ACHN (cell line): ENCODE results near the gene SCN8A.
"Not testable (repeated sequence)": the region's sequence is repeated elsewhere in the genome, so short reads cannot be mapped to it uniquely, and the experiment has no call there.

Source experiments
- DNase-seq: peaks from one replicate; pipeline ENCODE4 v3.0.0-alpha.2; 2015
- in situ Hi-C: cut with HindIII; loops from 2 replicates; pipeline ENCODE4 v1.10.0; 2017; ENCODE audit warnings: low sequenced_read_pairs, low pct_ligation_motif_present, low pct_unique_long_range_greater_than_20kb

The SCN8A gene

DNA sequence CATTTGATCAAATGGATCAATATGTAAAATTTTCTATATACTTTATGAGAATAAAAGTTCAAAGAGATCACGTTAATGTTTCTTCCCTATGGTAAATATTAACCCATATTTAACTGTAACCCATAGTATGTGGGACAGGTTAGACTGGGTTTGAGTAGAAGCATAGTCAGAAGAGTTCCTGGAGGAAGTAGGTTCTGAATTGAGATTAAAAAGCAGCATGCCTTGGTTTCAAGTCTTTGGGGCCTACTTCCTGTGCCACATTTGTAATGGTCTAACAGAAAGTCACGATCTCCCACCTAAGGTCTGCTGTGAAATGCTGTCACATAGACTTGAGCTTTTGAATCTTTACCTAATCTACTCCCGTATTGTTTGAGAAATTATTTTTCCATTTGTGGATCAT, 193.7 kb downstream of the SCN8A start:
- in situ Hi-C loops = no loop called here
- DNase-seq = no peak

DNA sequence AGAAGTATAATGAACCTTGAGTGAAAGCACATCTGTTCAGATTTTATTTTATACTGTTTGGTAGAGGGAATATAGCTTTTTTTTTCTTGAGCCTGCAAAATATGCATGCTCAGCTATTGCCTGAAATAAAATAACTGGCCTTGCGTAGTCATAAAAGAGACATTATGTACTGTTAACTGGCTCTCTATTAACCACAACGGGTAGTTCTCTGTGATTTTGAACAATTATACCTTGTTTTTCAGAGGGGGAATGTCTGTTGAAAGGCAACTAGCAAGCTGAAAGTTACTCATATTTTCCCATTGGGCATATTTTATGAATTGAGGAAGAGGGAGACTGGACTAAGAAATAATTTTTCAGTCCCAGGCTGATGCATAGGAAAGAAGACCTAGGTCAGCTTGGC, 194.9 kb downstream of the SCN8A start:
- in situ Hi-C loops = no loop called here
- no peak for DNase-seq

DNA sequence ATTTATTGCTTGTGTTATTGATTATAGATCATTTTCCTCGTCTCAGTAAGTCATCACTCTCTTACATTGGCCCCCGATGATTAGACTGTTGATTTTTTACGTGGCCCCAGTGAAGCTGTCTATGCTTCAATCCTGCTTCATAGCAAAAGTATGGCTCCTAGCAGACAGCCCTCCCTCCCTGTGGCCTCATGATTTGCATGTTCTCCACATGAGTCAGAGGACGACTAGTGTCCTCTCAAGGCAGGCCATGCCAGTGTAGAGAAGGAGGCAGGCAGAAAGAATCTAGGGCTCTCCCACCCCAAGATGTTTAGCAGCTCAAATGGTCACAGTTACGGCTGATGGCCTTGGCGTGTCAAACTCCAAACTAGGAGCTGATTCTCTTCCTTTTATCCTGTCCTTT, 197.8 kb downstream of the SCN8A start:
- DNase-seq = peak; percentile 68
- in situ Hi-C loops = no loop called here

DNA sequence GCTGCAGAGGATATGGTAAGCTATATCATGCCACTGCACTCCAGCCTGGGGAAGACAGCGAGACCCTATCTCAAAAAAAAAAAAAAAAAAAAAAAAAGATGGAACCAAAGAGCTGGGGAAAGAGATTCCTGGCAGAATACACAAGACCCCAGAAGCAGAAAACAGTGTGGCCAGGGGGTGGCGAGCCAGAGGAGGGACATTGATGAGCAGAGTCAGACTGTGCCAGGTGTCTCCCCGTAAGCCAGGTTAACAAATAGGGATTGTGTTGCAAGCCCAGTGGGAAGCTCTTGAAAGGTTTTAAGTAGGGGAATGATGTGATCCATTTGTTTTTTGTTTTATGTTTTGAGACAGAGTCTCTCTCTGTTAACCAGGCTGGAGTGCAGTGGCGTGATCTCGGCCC, 201.4 kb downstream of the SCN8A start:
- no peak for DNase-seq
- in situ Hi-C loops = no loop called here

DNA sequence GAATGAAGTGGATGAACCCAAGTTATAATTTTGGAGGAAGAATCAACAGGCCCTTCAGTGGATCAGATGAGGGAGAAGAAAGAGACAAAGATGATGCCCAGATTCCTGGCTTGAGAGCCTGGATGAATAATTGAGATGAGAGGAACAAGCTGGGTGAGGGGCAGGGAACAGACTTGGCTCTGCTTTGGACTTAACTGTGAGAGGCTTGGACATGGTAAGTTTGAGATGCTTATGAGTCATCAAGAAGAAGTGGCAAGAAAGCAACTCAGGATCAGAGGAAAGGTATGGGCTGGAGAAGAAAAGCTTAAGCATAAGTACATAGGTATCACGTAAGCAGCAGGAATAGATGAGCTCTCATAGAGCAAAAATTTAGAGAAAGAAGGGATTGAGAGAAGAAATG, 202.2 kb downstream of the SCN8A start:
- no peak for DNase-seq
- in situ Hi-C loops = no loop called here

DNA sequence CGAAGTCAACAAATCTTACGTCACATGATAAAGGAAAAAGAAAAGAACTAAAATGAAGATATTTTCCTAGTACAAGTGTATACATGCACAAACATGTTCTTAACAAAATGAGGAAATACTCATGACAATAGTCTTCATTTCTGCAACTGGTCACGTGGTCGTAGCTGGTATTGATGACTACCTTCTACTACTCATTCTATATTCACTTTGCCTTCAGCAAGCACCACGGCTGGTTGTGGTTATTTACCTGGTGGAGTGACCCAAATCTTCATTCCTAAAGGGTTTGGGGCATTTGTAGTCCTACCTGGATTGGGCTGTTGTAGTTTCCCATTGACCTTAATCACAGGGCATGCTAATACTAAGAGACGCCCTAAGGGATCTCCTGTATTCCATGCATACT, 206.3 kb downstream of the SCN8A start:
- no peak for DNase-seq
- in situ Hi-C loops = no loop called here

DNA sequence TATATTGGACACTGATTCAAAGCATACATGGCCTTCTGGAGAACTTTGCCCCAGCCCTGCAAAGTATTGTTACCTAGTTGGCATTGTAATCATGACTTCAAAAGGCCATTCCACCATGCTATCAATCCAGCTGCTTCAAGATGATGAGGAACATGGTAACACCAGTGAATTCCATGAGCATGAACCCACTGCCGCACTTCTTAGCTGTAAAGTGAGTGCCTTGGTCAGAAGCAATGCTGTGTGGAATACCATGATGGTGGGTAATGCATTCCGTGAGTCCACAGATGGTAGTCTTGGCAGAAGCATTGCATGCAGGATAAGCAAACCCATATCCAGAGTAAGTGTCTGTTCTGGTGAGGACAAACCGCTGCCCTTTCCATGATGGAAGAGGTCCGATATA, 207.0 kb downstream of the SCN8A start:
- DNase-seq, in situ Hi-C loops: not testable (repeated sequence)

DNA sequence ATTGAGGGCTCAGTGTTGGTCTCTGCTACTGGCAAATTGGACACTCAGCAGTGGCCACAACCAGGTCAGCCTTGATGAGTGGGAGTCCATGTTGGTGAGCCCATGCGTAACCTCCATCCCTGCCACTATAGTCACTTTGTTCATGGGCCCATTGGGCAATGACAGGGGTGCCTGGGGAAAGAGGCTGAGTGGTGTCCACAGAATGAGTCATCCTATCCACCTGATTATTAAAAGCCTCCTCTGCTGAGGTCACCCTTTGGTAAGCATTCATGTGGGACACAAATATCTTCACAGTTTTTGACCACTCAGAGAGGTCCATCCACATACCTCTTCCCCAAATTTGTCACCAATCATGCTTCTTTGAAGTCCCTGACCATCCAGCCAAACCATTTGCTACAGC, 207.5 kb downstream of the SCN8A start:
- DNase-seq = no peak
- in situ Hi-C loops = no loop called here

DNA sequence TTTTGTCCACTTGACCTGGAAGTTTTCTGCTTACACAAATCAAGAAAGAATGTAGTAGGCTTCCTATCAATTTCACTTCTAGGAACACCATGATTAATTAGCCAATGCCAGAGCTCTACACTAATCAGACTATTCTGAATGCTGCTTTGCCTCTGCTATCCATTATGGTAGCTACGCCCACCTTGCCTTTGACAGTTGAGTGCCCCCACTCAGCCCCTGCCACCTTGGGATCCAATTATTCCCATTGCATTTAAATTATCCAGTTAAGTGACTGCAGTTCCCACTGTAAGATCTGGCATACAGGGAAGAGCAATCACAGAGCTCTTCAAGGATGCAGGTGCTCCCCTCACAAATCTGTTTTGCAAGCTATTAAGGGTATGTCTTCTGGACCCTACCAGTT, 210.0 kb downstream of the SCN8A start:
- in situ Hi-C loops = no loop called here
- no peak for DNase-seq

DNA sequence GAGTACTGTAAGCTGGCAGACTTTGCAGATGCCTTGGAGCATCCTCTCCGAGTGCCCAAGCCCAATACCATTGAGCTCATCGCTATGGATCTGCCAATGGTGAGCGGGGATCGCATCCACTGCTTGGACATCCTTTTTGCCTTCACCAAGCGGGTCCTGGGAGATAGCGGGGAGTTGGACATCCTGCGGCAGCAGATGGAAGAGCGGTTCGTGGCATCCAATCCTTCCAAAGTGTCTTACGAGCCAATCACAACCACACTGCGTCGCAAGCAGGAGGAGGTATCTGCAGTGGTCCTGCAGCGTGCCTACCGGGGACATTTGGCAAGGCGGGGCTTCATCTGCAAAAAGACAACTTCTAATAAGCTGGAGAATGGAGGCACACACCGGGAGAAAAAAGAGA, 215.9 kb downstream of the SCN8A start:
- no peak for DNase-seq
- in situ Hi-C loops = no loop called here

DNA sequence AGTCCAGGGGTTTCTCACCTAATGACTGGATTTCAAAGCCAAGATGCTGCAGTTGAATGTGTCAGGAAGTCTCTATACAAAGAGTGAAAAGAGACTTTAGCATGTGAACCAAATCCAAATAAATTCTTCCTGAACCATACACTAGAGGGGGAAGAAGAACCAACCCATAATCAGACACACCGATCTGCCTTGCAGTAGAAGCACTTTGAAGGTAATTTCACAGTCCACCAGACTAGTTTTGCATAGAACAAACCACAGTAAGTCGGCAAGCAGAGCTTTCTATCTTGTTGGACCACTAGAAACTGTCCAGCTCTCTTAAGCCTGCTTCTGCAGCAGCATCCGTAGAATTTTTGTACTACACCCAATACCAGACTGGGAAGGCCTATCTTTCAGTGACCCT, 218.2 kb downstream of the SCN8A start:
- no peak for DNase-seq
- in situ Hi-C loops = no loop called here

DNA sequence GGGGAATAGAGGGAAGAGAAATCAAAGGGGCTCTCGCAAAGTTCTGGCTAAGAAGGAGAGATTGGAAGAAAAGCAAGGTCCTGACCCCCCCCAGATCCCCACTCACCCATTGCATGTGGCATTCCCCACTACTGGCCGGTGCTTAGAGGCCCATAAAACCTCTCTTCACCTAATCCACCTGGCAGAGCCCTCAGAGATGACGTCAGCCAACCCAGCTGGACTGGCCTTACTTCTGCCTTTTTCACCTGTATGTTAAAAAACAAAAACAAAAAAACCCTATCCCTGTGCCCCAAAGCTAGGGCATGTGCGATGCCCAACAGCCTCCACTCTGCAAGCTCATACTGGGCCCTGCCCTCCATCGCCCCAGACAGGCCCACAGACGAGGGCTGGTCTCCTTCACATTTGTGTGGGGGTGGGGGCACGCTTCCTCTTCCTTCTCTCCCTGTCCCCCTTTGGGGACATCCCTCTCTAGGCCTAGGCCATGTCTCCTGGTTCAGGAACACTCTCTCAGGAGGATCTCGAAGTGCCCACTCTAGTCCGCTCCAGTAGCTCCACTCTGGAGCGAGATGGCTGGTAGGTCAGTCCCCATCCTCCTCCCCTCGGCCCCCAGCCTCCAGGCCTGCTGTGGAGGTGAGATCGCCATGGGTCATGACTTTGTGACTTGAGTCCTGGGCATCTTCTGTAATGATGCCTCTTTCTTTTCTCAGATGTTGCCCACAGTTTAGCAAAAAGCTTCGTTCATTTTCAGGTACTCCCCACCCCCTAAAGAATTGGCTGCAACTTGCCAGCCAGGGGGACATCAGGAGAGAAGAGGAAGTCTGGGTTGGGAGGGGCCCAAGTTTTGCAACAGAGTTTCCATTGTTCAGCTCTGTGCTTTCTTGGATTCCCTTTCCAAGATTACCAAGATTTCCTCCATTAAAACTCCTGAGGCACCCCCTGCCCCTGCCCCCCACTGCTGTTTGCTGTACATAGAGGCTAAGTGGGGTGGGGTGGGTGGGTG, 220.5 kb downstream of the SCN8A start:
- no peak for DNase-seq
- in situ Hi-C loops = no loop called here

DNA sequence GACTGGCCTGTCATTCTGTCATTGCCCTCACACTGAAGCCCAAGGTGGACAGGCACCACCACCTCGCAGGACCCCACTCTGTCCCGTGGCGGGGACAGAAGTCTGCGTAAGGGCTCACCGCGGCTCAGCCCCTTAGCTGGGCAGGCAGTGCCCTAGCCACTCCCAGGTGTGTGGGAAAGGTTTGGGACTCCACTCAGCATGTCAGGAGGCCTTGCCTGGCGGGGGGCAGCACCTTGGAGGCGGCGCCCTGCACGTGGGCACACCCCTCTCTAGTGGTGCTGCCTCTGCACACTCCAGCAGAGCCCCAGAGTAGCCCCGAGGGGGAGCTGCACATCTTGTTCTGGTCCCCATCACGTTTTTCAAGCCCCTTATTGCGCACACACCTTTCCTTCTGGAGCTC, 221.8 kb downstream of the SCN8A start:
- DNase-seq = no peak
- in situ Hi-C loops = no loop called here

DNA sequence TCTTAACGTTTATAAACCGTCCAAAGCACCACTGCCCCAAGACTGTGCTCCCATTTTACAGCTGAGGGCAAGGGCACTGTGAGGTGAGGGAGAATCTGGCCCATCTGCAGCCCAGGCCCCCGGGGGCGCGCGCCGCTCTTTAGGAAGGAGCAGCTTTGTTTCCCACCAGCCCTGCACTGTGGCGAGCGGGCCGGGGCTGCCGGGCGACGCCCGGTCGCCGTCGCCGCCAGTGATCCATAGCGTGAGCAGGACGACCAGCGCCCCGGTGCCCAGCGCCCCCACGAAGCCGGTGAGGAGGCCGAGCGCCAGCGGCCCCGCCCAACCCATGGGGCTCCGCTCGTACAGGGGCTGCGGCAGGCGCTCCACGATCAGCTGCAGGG, 222.9 kb downstream of the SCN8A start:
- in situ Hi-C loops = no loop called here

DNA sequence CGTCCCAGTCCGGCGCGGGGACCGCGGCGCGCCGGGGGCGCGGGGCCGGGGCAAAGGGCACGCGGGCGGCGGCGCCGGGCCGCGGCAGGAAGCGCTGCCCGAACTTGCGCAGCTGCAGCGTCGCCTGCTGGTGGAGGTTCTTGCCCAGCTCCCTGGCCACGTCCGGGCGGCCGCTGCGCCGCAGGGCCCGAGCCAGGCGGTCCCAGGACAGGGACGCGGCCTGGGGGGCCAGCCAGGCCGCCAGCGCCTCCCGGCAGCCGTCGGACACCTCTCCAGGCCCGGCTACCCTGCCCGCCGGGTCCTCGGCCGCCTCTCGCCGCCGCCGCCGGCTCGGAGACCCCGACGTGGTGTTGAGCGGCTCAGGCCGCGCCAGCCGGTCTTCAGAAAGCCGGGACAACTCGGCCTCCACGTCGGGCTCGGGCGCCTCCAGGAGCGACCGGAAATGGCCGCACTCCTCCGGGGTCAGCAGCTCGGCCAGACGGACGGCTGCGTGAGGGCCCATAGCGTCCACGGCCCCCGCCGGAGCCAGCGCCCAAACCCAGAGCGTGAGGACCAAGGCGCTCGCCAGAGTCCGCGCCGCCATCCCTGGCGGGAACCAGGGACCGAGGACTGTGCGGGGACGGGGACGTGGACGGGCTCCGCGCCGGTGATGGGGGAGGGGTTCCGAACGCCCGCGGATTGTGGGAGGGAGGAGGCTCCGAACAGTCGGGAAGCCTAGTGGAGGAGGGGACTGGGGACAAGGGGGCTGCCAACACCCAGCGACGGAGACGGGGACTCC, 223.5 kb downstream of the SCN8A start:
- peak; percentile 85 for DNase-seq
- in situ Hi-C loops = no loop called here

More for the DNA sequence above, 222.9 kb downstream of the SCN8A start:
- no peak for DNase-seq

DNA sequence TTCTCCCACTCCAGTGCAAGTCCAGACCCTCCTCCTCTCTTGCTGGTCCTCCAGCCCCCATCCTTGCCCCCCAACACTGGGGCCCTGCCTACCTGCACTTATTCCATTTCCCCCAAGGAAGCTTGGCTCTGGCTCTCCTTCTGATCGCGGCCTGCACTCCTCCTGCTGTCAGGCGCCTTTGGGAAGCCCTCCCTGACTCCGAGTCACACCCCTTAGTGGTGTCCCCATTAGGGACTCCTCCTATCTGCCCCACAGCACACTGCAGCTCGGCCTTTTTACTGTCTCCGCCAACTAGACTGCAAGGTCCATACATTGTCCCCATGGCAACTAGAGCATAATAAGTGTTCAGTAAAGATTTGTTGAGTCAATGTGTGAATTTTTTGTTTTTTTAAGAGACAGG, 224.5 kb downstream of the SCN8A start:
- in situ Hi-C loops = no loop called here
- DNase-seq = no peak

DNA sequence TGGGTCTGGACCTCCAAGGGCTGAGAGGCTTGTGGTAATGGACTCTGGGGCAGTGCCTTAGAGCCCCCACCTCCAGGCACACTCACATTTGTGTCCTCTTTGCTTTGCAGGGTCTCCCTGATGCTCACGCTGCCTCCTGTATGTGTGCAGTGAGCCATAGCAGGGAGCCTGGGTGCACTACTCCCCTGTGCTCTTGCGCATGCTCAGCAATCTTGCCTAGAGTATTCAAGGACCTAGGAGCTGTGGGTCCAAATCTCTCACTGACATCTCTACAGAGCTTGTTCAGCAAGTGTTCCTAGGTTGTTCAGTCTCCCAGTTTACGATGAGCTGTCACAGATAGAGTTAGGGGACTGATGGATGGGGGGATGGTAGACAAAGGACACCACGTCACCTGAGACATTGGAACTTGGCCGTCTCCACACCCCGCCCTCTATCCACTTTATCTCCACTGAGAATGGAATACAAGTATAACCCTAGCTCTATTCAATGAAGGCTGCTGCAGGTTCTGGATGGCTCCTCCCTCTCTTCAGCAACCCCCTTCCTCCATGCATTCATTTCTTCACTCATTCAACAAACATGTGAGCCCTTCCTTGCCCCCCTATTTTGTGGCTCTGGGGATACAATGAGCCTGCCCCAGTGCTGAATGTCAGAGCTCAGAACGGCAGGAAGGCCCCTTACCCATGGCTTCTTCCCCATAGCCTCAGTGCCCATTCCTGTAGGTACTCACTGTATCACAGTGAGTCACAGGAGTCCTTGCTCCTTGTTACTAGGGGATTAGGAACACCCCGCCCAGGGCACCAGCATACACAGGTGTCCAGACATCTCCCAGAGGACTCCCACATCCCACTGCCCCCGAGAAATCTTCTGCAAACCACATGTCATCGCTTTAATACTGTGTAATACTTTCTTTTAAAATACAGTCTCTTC, 226.3 kb downstream of the SCN8A start:
- no peak for DNase-seq
- in situ Hi-C loops = no loop called here

DNA sequence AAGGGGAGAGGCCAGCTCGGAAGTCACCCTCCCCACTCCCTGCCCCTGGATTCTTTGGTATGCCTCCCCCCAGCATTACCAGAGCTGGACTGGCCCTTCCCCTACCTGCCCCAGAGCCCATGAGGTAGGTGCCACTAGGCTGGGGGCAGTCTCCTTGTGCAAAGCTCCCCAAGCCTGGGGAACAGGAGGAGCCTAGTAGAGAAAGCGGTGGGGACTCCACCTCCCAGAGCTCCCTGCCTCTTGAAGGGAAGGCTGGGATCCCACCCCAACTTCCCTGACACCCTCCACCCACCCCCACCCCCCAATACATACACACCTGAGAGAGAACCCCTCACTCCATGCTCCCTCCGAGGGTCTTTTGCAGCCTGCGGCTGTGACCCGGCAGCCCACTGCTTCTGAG, 227.1 kb downstream of the SCN8A start:
- in situ Hi-C loops = no loop called here
- DNase-seq = no peak
